ENCODE data around the gene SMC4. TPM values are rescaled to one million over a fixed set of nuclear protein-coding genes. Genes with fewer than 3 reads are reported as not detected.
"Not testable (repeated sequence)": the region's sequence is repeated elsewhere in the genome, so short reads cannot be mapped to it uniquely, and the experiment has no call there.

Gene SMC4
- total and polyA plus RNA-seq, 2 of the 13 experiments (the other 11 are each of a cell fraction or from before 2014, with no cell fraction given): 19.2 to 74.3 TPM

- TF ChIP-seq ZMYM3 (CRISPR knock-in tag; IDR thresholded peaks at IDR 0.05): no peak
- TF ChIP-seq ZNF224 (CRISPR knock-in tag; IDR thresholded peaks at IDR 0.05): no peak
Measured at GRCh38 chr3:160451602-160452001, 52.2 kb downstream of the SMC4 start (continued).

GRCh38 chr3:160452251-160452650 is 52.8 kb downstream of the SMC4 start:
- in situ Hi-C loops (cut with HindIII; ENCODE audit: extremely low pct_ligation_motif_present, low pct_unique_long_range_greater_than_20kb); FAIRE-seq; POLR2A ChIA-PET; H3K9me3 ChIP-seq (ENCODE audit: low read length); H3K4me3 ChIP-seq (replicated peaks in 1 of 3; ENCODE audit: insufficient read depth in 1 of 3, low read depth in 2 of 3, low read length in 3 of 3); H3K36me3 ChIP-seq (replicated peaks in 1 of 2; ENCODE audit: control insufficient read depth in 1 of 2, insufficient read depth in 2 of 2, low read length in 2 of 2); H3K4me2 ChIP-seq (ENCODE audit: low read depth, low read length); H2AFZ ChIP-seq (ENCODE audit: low read length); ATAC-seq; H3K27ac ChIP-seq (ENCODE audit: extremely low read length, insufficient read depth, low read length); CTCF ChIA-PET (ENCODE audit: low intra/inter-chr PET ratio, low total read pairs); intact Hi-C loops (cut with micrococcal nuclease; ENCODE audit: unreplicated experiment); BruUV-seq (replicated peaks); H3K79me2 ChIP-seq (ENCODE audit: insufficient read depth, low read length); DNase-seq (ENCODE audit: low spot score); H3K9ac ChIP-seq (ENCODE audit: insufficient read depth, low read depth, low read length); H3K27me3 ChIP-seq (ENCODE audit: control insufficient read depth in 1 of 2, insufficient read depth in 2 of 2, low read length in 2 of 2); H4K20me1 ChIP-seq (ENCODE audit: insufficient read depth, low read length): not testable (repeated sequence)
- WGBS (ENCODE audit: low lambda C conversion rate): 86% methylated on average over 15 of the region's 19 CpGs
- H3K4me1 ChIP-seq (ENCODE audit: insufficient read depth, low read length): 0 out of 2 replicates have a peak, but pooled peaks cover 11% of the 10 kb centered on the region

DNA sequence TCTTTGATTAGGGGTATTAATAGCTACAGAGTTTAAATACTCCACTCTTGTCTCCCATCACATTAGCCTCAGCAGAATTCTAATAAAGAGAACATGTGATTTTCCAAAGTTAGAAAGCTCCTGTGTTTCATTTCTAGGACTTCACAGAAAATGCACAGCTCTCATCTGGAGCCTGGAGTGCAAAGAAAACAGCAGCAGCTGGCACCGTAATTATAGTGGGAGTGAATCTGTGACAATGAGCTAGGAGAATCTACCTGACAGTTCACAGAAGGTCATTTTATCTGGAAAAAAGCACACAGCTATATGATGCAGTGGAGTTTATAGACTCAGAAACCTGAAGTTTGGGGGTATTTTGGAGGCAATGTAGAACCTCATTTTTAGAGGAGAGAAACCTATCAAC is 55.5 kb downstream of the SMC4 start:
- intact Hi-C loops (cut with micrococcal nuclease; ENCODE audit: unreplicated experiment) (no loop called here), in situ Hi-C loops (cut with HindIII; ENCODE audit: extremely low pct_ligation_motif_present, low pct_unique_long_range_greater_than_20kb) (no loop called here)
- H4K20me1 ChIP-seq (ENCODE audit: insufficient read depth, low read length): no peaks in the 10 kb centered on the region
- 0 out of 2 replicates have a peak, but pooled peaks cover 5% of the 10 kb centered on the region for H3K4me1 ChIP-seq (ENCODE audit: insufficient read depth, low read length)
- BruUV-seq (replicated peaks): no TSS peak
- H3K9ac ChIP-seq (ENCODE audit: insufficient read depth, low read depth, low read length): no peak overlapping the region
- no peak overlapping the region for H3K4me2 ChIP-seq (ENCODE audit: low read depth, low read length)
- no peaks in the 10 kb centered on the region for H3K36me3 ChIP-seq (replicated peaks in 1 of 2; ENCODE audit: control insufficient read depth in 1 of 2, insufficient read depth in 2 of 2, low read length in 2 of 2)
- ChIA-PET CTCF (ENCODE audit: low intra/inter-chr PET ratio, low total read pairs) (no interaction called here), POLR2A (no interaction called here)
- DNase-seq (ENCODE audit: low spot score) (no peak), FAIRE-seq (no peak), ATAC-seq (no peak)
- H3K27me3 ChIP-seq (ENCODE audit: control insufficient read depth in 1 of 2, insufficient read depth in 2 of 2, low read length in 2 of 2): peaks cover 0 to 8% of the 10 kb centered on the region in 2 experiments; a peak in 4 of 5 replicates
- no peak overlapping the region for H2AFZ ChIP-seq (ENCODE audit: low read length)
- H3K9me3 ChIP-seq (ENCODE audit: low read length): no peaks in the 10 kb centered on the region
- 39% methylated on average over 1 of the region's 1 CpG for WGBS (ENCODE audit: low lambda C conversion rate)
- no peak overlapping the region for H3K4me3 ChIP-seq (replicated peaks in 1 of 3; ENCODE audit: insufficient read depth in 1 of 3, low read depth in 2 of 3, low read length in 3 of 3)
- no peak overlapping the region for H3K27ac ChIP-seq (ENCODE audit: extremely low read length, insufficient read depth, low read length)
- no peaks in the 10 kb centered on the region for H3K79me2 ChIP-seq (ENCODE audit: insufficient read depth, low read length)
- TF ChIP-seq ZNF713 (CRISPR knock-in tag; IDR thresholded peaks at IDR 0.05) (no peak), FIP1L1 (IDR thresholded peaks at IDR 0.05; ENCODE audit: borderline replicate concordance, insufficient read depth, low read depth, low read length) (no peak), YEATS4 (CRISPR knock-in tag; IDR thresholded peaks at IDR 0.05; ENCODE audit: borderline replicate concordance) (no peak), ZNF484 (CRISPR knock-in tag; IDR thresholded peaks at IDR 0.05; ENCODE audit: borderline replicate concordance, low read depth) (no peak), FOXO4 (CRISPR knock-in tag; conservative IDR thresholded peaks at IDR 0.05) (no peak), SIX1 (CRISPR knock-in tag; IDR thresholded peaks at IDR 0.05; ENCODE audit: borderline replicate concordance) (no peak), ZKSCAN5 (CRISPR knock-in tag; IDR thresholded peaks at IDR 0.05) (no peak), FOSL1 (CRISPR knock-in tag; IDR thresholded peaks at IDR 0.05; ENCODE audit: borderline replicate concordance) (no peak), MEIS2 (CRISPR knock-in tag; IDR thresholded peaks at IDR 0.05) (no peak), ZNF878 (CRISPR knock-in tag; IDR thresholded peaks at IDR 0.05) (no peak)
- TF ChIP-seq, protein P1, sequence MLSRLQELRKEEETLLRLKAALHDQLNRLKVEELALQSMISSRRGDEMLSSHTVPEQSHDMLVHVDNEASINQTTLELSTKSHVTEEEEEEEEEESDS (CRISPR knock-in tag; IDR thresholded peaks at IDR 0.05; ENCODE audit: borderline replicate concordance): no peak
- TF ChIP-seq, protein P2, sequence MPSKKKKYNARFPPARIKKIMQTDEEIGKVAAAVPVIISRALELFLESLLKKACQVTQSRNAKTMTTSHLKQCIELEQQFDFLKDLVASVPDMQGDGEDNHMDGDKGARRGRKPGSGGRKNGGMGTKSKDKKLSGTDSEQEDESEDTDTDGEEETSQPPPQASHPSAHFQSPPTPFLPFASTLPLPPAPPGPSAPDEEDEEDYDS (CRISPR knock-in tag; IDR thresholded peaks at IDR 0.05): no peak
- TF ChIP-seq, protein P3, sequence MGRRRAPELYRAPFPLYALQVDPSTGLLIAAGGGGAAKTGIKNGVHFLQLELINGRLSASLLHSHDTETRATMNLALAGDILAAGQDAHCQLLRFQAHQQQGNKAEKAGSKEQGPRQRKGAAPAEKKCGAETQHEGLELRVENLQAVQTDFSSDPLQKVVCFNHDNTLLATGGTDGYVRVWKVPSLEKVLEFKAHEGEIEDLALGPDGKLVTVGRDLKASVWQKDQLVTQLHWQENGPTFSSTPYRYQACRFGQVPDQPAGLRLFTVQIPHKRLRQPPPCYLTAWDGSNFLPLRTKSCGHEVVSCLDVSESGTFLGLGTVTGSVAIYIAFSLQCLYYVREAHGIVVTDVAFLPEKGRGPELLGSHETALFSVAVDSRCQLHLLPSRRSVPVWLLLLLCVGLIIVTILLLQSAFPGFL (CRISPR knock-in tag; IDR thresholded peaks at IDR 0.05): no peak
